Measurements from ENCODE around the gene AGPAT3.
A peak's percentile ranks its signal among the peaks of the same experiment; 100 is the strongest.
"Not testable (repeated sequence)": the region's sequence is repeated elsewhere in the genome, so short reads cannot be mapped to it uniquely, and the experiment has no call there.

The AGPAT3 gene, protein sequence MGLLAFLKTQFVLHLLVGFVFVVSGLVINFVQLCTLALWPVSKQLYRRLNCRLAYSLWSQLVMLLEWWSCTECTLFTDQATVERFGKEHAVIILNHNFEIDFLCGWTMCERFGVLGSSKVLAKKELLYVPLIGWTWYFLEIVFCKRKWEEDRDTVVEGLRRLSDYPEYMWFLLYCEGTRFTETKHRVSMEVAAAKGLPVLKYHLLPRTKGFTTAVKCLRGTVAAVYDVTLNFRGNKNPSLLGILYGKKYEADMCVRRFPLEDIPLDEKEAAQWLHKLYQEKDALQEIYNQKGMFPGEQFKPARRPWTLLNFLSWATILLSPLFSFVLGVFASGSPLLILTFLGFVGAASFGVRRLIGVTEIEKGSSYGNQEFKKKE

DNA sequence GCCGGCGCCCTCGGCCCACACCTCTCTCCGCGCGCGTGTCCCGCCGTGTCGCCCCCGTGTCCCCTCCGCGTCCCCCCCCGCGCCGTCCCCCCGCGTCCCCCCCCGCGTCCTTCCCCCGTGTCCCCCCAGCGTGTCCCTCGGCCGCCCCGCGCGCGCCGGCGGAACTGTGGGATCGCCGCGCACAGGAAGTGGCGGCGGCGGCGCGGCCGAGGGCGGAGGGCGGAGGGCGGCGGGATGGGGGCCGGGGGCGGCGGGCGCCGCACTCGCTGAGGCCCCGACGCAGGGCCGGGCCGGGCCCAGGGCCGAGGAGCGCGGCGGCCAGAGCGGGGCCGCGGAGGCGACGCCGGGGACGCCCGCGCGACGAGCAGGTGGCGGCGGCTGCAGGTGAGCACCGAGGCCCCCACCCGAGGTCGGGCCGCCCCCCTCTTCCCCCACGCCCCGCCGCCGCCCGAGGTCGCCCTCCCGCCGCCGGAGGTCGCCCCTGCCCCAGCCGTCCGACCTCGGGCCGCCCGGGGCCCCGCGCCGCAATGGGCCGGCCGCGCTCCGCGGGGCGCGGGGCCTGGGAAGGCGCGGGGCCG, at the start of gene AGPAT3:
Gene AGPAT3 (plus strand): TSS at position 262 of the 578 bp plus-strand sequence. CDS start 94,459 bp downstream, outside the sequence.
- no peak for DNase-seq (ENCODE audit: low spot score)

DNA sequence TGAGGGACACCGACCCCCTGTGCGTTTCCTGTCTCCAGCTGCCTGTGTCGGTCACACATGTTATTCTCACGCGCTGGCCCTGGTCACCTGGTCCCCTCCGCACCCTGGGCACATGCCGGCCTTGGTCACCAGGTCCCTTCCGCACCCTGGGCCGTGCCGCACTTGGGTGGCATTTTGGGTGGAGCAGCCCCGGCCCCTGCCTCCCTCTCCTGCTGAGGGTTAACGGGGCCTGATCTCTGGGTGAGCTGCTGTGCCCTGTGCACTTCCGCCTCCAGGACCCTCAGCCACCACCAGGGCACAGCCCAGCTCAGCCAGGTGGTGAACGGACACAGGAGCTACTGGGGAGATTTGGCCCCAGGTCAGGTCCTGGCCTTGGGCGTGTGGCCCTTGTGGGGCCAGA, 49.0 kb upstream of the AGPAT3 start:
- no peak for DNase-seq (ENCODE audit: low spot score)

- DNase-seq (ENCODE audit: low spot score) = no peak
Observed at GRCh38 chr21:43816611-43817071, 48.4 kb upstream of the AGPAT3 start.

DNA sequence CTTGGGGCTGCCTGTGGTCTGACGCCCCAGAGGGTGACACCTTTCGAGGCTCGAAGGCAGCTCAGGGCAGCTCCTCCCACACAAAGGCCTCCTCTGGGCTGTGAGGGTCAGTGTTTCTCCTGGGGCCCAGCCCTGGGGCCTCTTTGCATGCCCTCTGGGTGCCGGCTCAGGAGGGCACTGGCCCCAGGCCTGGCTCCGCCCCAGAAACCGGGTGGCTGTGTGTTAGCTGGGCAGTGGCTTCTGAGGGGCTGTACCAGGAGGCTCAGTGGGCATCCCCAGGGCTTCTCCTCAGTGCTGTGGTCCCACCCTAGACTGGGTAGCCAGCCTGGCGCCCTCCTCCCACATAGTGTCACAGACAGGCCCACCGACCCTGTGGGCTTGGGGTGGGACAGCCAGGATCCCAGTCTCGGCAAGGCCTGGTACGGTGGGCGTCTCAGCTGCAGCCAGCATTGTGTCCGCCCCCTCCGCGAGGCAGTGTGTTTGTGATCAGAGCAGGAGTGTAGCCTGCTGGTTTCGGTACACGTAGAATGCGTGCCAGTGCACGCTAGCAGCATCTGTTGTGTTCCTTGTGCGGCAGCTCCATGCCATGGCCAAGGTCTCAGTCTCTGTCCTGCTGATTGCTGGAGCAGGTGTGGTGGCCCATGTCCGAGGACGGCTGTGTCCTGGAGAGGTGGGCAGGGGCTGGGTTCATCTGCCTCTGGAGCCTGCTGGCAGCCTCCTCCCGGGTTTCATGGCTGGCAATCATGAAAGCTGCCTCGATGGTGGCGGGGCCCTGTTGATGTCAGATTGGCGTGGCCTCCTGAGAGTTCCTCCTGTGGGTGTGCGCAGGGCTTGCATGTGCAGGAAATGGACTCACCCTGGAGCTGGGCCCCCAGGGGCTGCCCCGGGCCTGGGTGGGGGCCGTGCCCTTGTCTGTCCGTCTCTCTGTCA, 47.6 kb upstream of the AGPAT3 start:
- no peak for DNase-seq (ENCODE audit: low spot score)

DNA sequence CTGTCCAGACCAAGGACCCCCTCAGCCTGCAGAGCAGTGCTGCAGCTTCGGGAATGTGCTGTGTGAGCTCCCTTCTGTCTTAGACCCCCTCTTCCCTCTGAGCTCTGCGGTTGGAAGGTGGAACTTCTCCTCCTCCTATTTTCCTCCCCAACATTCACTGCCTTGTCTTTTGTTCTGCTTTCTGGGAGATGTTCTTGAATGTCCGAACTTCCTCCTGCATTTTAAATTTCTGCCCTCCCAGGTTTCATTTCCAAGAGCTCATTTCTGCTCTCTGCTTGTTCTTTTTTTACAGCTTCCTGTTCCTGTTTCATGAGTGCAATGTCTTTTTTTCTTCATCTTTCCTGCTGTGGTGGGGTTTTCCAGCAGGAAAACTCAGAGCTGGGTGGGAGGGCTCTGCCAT, 46.3 kb upstream of the AGPAT3 start:
- DNase-seq (ENCODE audit: low spot score) = no peak

DNA sequence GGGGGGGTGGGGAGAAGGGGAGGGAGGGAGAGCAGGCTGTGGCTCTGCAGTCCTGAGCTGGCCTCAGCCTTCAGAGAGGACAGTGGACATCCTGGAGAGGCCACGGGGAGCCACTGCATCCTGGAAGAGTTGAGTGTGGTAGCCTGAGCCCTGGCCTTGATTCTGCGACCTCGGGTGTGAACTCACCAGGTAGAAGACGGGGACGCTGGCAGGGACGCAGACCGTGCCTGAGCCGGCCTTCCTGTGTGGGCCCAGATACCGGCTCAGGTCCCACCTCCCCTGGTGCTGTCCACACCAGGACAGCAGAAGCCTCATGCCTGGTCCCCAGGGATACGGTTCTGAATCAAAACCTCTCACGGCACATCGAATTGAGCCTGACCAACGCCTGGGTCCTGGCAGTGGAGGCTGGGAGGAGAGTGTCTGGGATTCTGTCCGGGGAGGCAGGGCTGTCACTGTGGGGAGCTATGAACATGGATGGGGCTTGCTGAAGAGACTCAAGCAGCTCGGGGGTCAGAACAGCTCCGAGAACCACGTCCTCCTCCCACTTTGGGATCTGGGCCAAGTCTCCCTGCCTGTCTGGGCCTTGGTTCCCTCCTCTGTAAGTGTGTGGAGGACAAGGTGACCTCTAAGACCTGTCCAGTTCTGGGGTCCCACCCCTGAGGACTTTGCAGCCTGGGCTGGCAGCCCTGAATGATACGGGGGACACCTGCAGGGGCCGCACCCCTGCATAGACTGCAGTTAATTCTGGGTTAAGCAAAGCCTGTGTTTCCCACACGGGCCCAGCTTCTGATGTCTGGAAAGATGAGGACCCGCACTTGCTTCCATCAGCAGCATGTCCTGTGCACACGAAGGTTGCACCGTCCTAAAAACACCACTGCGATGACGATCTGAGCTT, 45.3 kb upstream of the AGPAT3 start:
- no peak for DNase-seq (ENCODE audit: low spot score)

GRCh38 chr21:43820466-43820865, 44.6 kb upstream of the AGPAT3 start:
- no peak for DNase-seq (ENCODE audit: low spot score)

DNA sequence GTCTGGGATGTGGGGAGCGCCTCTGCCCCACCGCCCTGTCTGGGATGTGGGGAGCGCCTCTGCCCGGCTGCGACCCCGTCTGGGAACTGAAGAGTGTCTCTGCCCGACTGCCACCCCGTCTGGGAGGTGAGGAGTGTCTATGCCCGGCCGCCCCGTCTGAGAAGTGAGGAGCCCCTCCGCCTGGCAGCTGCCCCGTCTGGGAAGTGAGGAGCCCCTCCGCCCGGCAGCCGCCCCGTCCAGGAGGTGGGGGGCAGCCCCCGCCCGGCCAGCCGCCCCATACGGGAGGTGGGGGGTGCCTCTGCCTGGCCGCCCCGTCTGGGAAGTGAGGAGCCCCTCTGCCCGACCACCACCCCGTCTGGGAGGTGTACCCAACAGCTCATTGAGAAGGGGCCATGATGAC, 42.9 kb upstream of the AGPAT3 start:
- DNase-seq (ENCODE audit: low spot score) = not testable (repeated sequence)

GRCh38 chr21:43822741-43823140, 42.3 kb upstream of the AGPAT3 start:
- DNase-seq (ENCODE audit: low spot score) = not testable (repeated sequence)

DNA sequence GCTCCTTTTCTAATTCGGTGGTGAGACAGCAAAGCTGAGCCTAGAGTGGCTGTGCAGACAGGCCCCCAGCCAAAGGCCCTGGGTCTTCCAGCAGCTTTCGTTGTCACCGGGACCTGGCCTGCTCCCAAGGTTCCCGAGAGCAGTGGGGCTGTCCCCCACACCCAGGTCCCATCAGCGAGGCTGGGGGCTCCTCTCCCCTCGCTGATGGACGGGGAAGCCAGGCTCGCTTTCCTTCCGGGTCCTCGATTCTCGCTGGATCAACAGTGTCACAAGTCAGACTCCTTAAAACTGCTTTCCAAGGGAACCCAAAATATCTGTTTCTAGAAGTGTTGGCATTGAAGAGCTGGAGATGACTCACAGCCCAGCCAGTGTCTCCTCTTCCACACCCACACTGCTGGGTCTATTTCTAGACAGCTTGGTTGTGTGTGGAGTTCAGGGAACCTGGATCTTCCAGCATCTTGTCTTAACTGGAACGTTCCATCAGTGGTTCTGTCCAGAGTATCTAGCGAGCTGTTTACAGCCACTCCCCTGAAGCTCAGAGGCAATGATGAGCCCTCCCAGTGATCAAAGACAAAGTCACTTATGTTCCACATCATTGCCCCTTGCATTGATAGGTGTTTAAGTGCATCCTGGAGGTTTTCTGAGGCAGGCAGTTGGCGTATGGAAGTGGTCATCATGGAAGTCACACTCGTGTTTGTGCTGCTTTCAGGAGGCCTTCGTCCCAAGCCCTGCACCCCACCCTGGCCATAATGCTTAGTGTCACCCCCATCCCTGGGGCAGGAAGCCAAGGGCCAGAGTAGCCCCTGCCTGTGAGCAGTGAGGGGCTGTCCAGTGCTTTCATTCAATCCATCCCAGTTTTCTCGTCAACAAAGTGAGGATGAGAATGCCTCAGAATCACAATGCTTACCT, 40.4 kb upstream of the AGPAT3 start:
- DNase-seq (ENCODE audit: low spot score) = peak; percentile 65

DNA sequence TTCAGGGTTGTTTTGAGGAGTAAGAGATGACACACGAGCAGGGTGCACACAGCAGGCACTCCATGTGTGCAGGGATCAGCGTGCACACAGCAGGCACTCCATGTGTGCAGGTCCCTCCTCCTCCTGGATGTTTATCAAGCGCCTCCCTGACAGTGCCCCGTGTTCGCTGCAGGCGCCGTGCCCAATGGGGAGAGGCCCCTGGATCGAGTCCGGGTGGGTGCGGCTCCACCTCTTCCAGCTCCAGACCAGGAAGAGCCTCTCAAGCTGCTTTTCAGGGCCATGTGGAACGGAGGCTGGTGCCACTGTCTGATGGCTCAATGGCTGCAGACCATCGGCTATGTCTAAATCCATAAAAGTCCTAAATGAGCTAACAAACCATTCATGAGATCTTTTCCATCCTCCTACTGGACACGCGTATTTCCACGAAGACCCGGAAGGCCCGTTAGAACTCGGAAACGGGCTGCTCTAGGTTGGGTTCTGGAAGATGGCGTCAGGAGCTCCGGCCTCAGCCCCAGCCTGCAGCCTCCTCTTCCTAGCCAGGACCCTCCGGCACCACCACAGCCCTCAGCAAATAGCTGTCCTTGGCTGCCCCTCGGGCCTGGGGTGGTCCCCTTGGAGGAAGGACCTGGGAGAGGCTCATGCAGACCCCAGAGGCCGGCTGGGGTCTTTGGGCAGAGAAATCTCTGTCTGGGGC, 39.6 kb upstream of the AGPAT3 start:
- DNase-seq (ENCODE audit: low spot score) = no peak

DNA sequence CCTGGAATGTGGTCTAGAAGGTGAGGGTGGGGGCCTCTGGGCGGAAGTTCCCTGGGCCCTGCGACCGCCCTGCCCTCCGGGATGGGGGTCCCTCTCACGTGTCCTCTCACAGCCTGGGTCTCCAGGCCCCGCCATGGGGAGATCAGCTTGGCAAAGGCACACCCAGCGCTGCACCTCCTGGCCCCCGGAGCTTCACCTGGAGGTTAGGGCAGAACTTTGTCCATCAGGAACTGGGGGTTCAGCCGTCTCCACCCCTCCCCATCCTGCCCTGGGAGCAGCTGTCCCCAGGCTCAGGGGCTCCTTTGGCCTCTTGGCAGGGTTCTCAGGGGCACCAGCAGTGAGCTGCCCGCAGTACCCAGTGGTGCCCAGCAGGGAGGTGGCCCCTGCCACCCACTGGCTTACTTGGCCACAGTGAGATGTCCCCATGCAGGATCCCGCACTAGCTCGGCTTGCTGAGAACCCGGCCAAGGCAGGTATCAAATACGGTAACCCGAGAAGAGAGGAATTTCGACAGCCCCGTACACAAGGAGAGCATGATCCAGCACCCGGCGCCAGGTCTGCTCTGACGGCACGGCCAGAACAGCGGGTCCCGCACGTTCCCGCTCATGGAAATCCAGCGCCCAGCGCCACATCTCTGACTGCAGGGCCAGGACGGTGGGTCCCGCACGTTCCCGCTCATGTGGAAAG, 38.9 kb upstream of the AGPAT3 start:
- no peak for DNase-seq (ENCODE audit: low spot score)

DNA sequence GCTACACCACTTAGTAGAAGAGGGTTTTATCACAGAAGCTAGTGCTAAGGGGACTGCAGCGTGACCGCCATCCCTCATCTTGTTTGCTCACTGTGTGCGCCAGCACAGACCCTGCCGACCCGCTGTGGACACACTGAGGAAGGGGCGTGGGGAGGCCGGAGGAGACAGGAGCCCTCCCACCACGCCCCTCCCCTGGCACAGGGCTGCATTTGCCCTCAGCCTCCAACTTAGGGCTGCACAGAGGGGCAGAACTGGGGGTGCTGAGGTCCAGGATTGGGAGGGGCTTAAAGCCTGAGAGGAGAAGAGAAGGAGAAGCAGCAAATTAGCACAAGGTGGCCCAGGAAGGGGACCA, 38.4 kb upstream of the AGPAT3 start:
- DNase-seq (ENCODE audit: low spot score) = no peak

DNA sequence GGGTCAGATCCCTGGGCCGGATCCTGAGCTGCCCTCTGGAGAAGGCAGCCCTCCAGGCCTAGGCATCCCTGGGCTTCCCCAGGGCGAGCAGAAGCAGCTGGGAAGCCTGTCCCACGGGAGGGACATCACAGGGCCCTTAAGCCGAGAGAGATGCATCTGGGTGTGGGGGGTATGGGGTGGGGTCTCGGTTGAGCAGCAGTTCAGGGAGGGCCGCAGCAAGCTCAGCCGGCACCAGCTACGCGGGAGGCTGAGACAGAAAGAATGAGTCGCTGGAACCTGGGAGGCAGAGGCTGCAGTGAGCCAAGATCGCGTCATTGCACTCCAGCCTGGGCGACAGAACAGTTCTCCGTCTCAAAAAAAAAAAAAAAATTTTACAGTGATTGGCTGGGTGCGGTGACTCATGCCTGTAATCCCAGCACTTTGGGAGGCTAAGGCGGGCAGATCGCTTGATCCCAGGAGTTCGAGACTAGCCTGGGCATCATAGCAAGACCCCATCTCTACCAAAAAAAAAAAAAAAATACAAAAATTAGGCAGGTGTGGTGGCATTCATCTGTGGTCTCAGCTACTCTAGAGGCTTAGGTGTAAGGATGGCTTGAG, 37.9 kb upstream of the AGPAT3 start:
- no peak for DNase-seq (ENCODE audit: low spot score)

- no peak for DNase-seq (ENCODE audit: low spot score)
Observed at GRCh38 chr21:43829161-43829560, 35.9 kb upstream of the AGPAT3 start.

- DNase-seq (ENCODE audit: low spot score) = no peak
Observed at GRCh38 chr21:43829575-43830119, 35.4 kb upstream of the AGPAT3 start.

DNA sequence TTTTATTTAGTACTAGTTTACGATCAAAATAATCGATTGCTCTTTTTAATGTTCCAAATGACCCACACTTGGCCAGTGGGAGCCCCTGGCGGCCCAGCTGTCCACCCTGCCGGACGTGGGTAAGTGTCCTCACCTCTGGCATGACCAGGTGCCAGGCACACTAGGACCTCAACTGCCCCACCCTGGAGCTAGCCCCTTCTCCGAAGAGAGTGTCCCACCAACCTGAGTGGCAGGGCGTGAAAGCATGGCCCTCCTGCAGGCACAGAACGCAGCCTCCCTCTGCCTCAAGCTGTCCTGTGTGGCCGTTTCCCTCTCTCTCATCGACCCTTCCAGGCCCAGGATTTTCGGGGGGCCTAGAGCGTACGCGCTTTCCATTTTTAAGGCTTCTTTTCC, 32.9 kb upstream of the AGPAT3 start:
- no peak for DNase-seq (ENCODE audit: low spot score)

DNA sequence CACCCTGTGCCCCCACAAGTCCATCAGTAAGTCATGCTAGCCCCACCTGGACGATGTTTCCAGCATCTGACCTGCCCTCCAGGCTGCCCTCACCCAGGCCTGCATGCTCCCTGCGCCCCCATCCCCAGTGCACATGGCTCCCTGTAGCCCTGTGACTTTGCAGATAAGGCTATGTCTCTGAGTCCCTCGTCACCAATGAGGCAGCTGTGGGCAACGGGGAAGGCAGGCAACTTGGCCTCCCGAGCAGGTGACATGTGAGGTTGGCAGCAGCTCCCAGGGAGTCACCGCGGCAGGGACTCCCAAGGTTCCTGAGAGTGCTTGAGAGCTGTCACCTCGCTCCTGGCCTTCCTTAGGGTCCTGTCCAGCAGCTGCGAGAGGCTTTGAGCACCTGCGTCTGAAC, 32.4 kb upstream of the AGPAT3 start:
- DNase-seq (ENCODE audit: low spot score) = no peak
